Trophoblast cell (in vitro differentiated cells and primary cell): ENCODE measurements around the gene AKAP6.
"Not testable (repeated sequence)": the region's sequence is repeated elsewhere in the genome, so short reads cannot be mapped to it uniquely, and the experiment has no call there.

ENCODE experiments used
- DNase-seq, 2 donors: peaks; one replicate each; pipeline ENCODE4 v3.0.0-alpha.2; 2016
- H2AFZ ChIP-seq: 2 replicates; pipeline ENCODE4 v1.6.1; 2013; ENCODE audit warnings: low read length, moderate library complexity, mild to moderate bottlenecking; ENCODE audit not compliant: insufficient read depth, poor library complexity
- H2AK5ac ChIP-seq: 2 replicates; pipeline ENCODE4 v1.6.1; 2013; ENCODE audit warnings: mild to moderate bottlenecking, low read length
- H2BK120ac ChIP-seq: 2 replicates; pipeline ENCODE4 v1.6.1; 2013; ENCODE audit warnings: low read length, mild to moderate bottlenecking, moderate library complexity; ENCODE audit not compliant: insufficient read depth, poor library complexity
- H2BK12ac ChIP-seq: 2 replicates; pipeline ENCODE4 v1.6.1; 2013; ENCODE audit warnings: mild to moderate bottlenecking, low read length, moderate library complexity
- H2BK5ac ChIP-seq: 2 replicates; pipeline ENCODE4 v1.6.1; 2013; ENCODE audit warnings: low read length, low read depth, moderate library complexity, mild to moderate bottlenecking; ENCODE audit not compliant: poor library complexity
- H3K14ac ChIP-seq: 2 replicates; pipeline ENCODE4 v1.6.1; 2013; ENCODE audit warnings: mild to moderate bottlenecking, low read length
- H3K18ac ChIP-seq: 2 replicates; pipeline ENCODE4 v1.6.1; 2013; ENCODE audit warnings: mild to moderate bottlenecking, low read length
- H3K23ac ChIP-seq: 2 replicates; pipeline ENCODE4 v1.6.1; 2013; ENCODE audit warnings: low read length
- H3K27ac ChIP-seq: 2 replicates; pipeline ENCODE4 v1.5.1; 2013; ENCODE audit warnings: low read depth, mild to moderate bottlenecking, inconsistent platforms, low read length, moderate library complexity
- H3K27me3 ChIP-seq: 2 replicates; pipeline ENCODE4 v1.6.1; 2013; ENCODE audit warnings: inconsistent platforms, mild to moderate bottlenecking, low read length, moderate library complexity; ENCODE audit not compliant: insufficient read depth
- H3K36me3 ChIP-seq, 2 experiments: 1 replicate in 1 of 2; 2 replicates in 1 of 2; pipeline ENCODE4 v1.6.1; 2013; ENCODE audit warnings: low read length in 2 of 2, mild to moderate bottlenecking in 2 of 2, moderate library complexity in 1 of 2; ENCODE audit not compliant: insufficient read depth in 2 of 2, control insufficient read depth in 1 of 2
- H3K4ac ChIP-seq: 2 replicates; pipeline ENCODE4 v1.6.1; 2013; ENCODE audit warnings: low read depth, mild to moderate bottlenecking, low read length, moderate library complexity
- H3K4me1 ChIP-seq, 2 experiments: 1 replicate in 1 of 2; 2 replicates in 1 of 2; pipeline ENCODE4 v1.6.1; 2013; ENCODE audit warnings: low read length in 2 of 2, mild to moderate bottlenecking in 2 of 2, moderate library complexity in 1 of 2; ENCODE audit not compliant: insufficient read depth in 2 of 2, control insufficient read depth in 1 of 2
- H3K4me2 ChIP-seq: 2 replicates; pipeline ENCODE4 v1.6.1; 2013; ENCODE audit warnings: inconsistent platforms, mild to moderate bottlenecking, low read length, moderate library complexity
- H3K4me3 ChIP-seq: 2 replicates; pipeline ENCODE4 v1.5.1; 2013; ENCODE audit warnings: mild to moderate bottlenecking, low read depth, low read length, inconsistent platforms
- H3K79me1 ChIP-seq: one replicate; pipeline ENCODE4 v1.6.1; 2013; ENCODE audit warnings: low read length
- H3K79me2 ChIP-seq: 2 replicates; pipeline ENCODE4 v1.6.1; 2013; ENCODE audit warnings: low read length, mild to moderate bottlenecking; ENCODE audit not compliant: control insufficient read depth, insufficient read depth, poor library complexity
- H3K9ac ChIP-seq: 2 replicates; pipeline ENCODE4 v1.6.1; 2013; ENCODE audit warnings: mild to moderate bottlenecking, low read length
- H3K9me3 ChIP-seq: 2 replicates; pipeline ENCODE4 v1.6.1; 2013; ENCODE audit warnings: low read depth, mild to moderate bottlenecking, control low read depth, inconsistent platforms, low read length; ENCODE audit not compliant: insufficient read depth
- H4K12ac ChIP-seq: 2 replicates; pipeline ENCODE4 v1.6.1; 2013; ENCODE audit warnings: low read depth, mild to moderate bottlenecking, low read length, moderate library complexity
- H4K8ac ChIP-seq: 2 replicates; pipeline ENCODE4 v1.6.1; 2013; ENCODE audit warnings: low read depth, mild to moderate bottlenecking, low read length, moderate library complexity
- H4K91ac ChIP-seq: one replicate; pipeline ENCODE4 v1.6.1; 2013; ENCODE audit warnings: low read depth, mild to moderate bottlenecking, low read length, moderate library complexity
- WGBS: extraction: QIAGEN DNeasy Blood & Tissue Kit; methylation state at CpG from one replicate; pipeline ENCODE4 v1.1.7; 2013; ENCODE audit warnings: missing lambda C conversion rate; ENCODE audit not compliant: insufficient read length, insufficient coverage; ENCODE audit errors: extremely low coverage; 5-methylcytosine and 5-hydroxymethylcytosine counted together

Gene AKAP6

DNA sequence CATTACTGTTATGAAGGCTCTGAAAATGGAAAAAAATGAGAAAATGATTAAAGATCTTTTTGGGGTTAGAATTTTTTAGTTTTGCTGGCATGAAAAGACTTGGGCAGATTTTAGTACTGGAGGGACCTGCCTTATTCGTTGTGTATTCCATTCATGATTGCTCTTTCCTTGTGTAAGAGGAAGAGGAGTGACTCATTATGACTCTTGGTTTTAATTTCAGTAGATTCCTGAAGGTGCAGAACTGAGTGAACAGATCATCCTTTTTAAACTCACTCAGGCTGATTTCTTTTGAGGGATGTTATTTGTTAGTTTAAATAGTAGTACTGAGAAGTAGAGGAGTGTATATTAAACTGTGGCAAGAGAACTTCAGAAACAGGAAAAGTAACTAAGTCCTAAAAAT is 41.6 kb downstream of the AKAP6 start:
- Histone ChIP-seq H4K91ac (no peak overlapping the region), H3K4me2 (no peak overlapping the region), H2BK120ac (no peak overlapping the region), H2BK5ac (no peak overlapping the region), H4K12ac (no peak overlapping the region), H3K79me1 (peaks cover under 1% of the 10 kb centered on the region), H4K8ac (no peak overlapping the region), H3K27me3 (no peaks in the 10 kb centered on the region), H3K79me2 (no peaks in the 10 kb centered on the region), H3K4ac (no peak overlapping the region), H3K4me1 (peaks cover 5 to 6% of the 10 kb centered on the region in 2 experiments), H3K27ac (no peak overlapping the region), H2AFZ (no peak overlapping the region), H3K4me3 (no peak overlapping the region), H2AK5ac (no peak overlapping the region), H3K14ac (no peak overlapping the region), H2BK12ac (no peak overlapping the region), H3K36me3 (no peaks in the 10 kb centered on the region), H3K9me3 (no peaks in the 10 kb centered on the region), H3K9ac (no peak overlapping the region), H3K23ac (no peak overlapping the region), H3K18ac (no peak overlapping the region)
- WGBS: no CpG with 5 or more reads among the region's 1 CpG
- no peak for DNase-seq

DNA sequence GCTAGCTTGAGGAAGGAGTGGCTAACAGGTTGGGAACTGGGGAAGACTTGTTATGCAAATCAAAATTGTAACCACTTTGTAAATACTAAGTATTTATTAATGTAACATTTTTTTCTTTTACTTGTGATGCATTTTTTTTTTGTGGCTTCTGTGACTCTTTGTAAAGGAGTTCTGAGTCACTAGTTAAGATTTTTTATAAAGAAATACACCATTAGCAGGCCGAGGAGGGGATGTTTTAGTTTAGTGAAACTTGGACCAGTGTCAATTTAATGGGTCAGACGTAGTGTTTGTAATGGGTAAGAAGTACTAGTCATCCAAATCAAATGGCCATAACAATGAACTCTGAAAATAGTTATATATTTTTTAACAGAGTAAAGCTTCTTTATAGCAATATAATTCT is 43.1 kb downstream of the AKAP6 start:
- no CpG with 5 or more reads among the region's 2 CpGs for WGBS
- Histone ChIP-seq H3K27ac (no peak overlapping the region), H3K9me3 (no peaks in the 10 kb centered on the region)

DNA sequence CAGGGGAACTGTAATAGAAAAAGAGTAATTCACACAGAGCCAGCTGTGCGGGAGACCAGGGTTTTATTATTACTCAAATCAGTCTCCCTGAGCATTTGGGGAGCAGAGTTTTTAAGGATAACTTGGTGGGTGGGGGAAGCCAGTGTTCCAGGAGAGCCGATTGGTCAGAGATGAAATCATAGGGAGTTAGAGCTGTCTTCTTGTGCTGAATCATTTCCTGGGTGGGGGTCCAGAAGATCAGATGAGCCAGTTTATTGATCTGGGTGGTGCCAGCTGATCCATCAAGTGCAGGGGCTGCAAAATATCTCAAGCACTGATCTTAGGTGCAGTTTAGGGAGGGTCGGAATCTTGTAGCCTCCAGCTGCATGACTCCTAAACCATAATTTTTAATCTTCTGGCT is 44.1 kb downstream of the AKAP6 start:
- not testable (repeated sequence) for H2BK120ac ChIP-seq, H3K4ac ChIP-seq, H3K18ac ChIP-seq, H3K27me3 ChIP-seq, H3K79me2 ChIP-seq, H3K14ac ChIP-seq, H3K36me3 ChIP-seq, DNase-seq, H3K4me1 ChIP-seq, H3K9me3 ChIP-seq, H4K12ac ChIP-seq, H3K4me3 ChIP-seq, H3K23ac ChIP-seq, H2BK12ac ChIP-seq, H2AK5ac ChIP-seq, H3K4me2 ChIP-seq, H4K8ac ChIP-seq, H3K79me1 ChIP-seq, H3K9ac ChIP-seq, H2AFZ ChIP-seq, H2BK5ac ChIP-seq, H4K91ac ChIP-seq, H3K27ac ChIP-seq
- no CpG with 5 or more reads among the region's 3 CpGs for WGBS

More for the DNA sequence above, 43.1 kb downstream of the AKAP6 start:
- H3K4ac ChIP-seq: no peak overlapping the region
- no peak overlapping the region for H3K14ac ChIP-seq
- no peak overlapping the region for H3K9ac ChIP-seq
- H3K79me1 ChIP-seq: no peaks in the 10 kb centered on the region
- no peak overlapping the region for H2BK120ac ChIP-seq
- no peak overlapping the region for H4K12ac ChIP-seq
- no peak overlapping the region for H4K8ac ChIP-seq
- no peak overlapping the region for H4K91ac ChIP-seq
- no peak overlapping the region for H3K4me3 ChIP-seq
- H3K4me1 ChIP-seq: no peaks in the 10 kb centered on the region
- no peak overlapping the region for H3K23ac ChIP-seq
- no peaks in the 10 kb centered on the region for H3K27me3 ChIP-seq
- H2AK5ac ChIP-seq: no peak overlapping the region
- H3K79me2 ChIP-seq: no peaks in the 10 kb centered on the region
- no peak overlapping the region for H3K4me2 ChIP-seq
- DNase-seq: no peak
- no peak overlapping the region for H2AFZ ChIP-seq
- H2BK5ac ChIP-seq: no peak overlapping the region
- H2BK12ac ChIP-seq: no peak overlapping the region
- no peaks in the 10 kb centered on the region for H3K36me3 ChIP-seq
- H3K18ac ChIP-seq: no peak overlapping the region

DNA sequence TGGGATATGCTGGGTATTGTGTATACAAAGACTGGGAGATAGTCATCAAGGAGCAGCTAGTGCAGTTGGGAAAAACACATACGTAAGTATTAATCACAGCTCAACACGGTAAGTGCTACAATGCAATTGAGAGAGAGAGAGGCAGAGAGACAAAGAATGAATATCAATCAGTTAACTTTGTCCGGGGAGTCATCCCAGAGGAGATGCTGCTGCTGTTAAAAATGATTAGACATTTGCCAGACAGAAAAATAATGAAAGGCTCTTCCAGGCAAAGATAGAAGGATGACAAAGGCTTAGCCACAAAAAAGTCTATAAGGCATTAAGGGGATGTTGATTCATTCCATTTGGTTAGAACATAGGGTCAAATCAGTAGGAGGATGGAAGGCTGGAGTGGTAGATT is 45.1 kb downstream of the AKAP6 start:
- no peaks in the 10 kb centered on the region for H3K27me3 ChIP-seq
- H2AK5ac ChIP-seq: no peak overlapping the region
- H3K4me3 ChIP-seq: no peak overlapping the region
- H3K79me2 ChIP-seq: no peaks in the 10 kb centered on the region
- no peak overlapping the region for H3K23ac ChIP-seq
- no peaks in the 10 kb centered on the region for H3K9me3 ChIP-seq
- H3K27ac ChIP-seq: no peak overlapping the region
- no peaks in the 10 kb centered on the region for H3K79me1 ChIP-seq
- H2BK5ac ChIP-seq: no peak overlapping the region
- WGBS: no CpG with 5 or more reads among the region's 3 CpGs
- no peak overlapping the region for H3K14ac ChIP-seq
- H3K4me1 ChIP-seq: no peaks in the 10 kb centered on the region
- H4K8ac ChIP-seq: no peak overlapping the region
- no peak overlapping the region for H3K9ac ChIP-seq
- H4K91ac ChIP-seq: no peak overlapping the region
- no peak overlapping the region for H2BK12ac ChIP-seq
- H2BK120ac ChIP-seq: no peak overlapping the region
- no peak overlapping the region for H2AFZ ChIP-seq
- no peak overlapping the region for H3K4ac ChIP-seq
- H3K36me3 ChIP-seq: no peaks in the 10 kb centered on the region
- H3K4me2 ChIP-seq: no peak overlapping the region
- H3K18ac ChIP-seq: no peak overlapping the region
- DNase-seq: no peak
- H4K12ac ChIP-seq: no peak overlapping the region
